GM18502 (cell line): Measurements from ENCODE around the gene NR3C2.

Source experiments
- ATAC-seq: cut with Tn5 transposase; IDR thresholded peaks from one replicate; pipeline ENCODE4 v1.9.1; 2021; ENCODE audit warnings: mild to moderate bottlenecking; ENCODE audit not compliant: unreplicated experiment, poor library complexity

NR3C2 gene

GRCh38 chr4:148034813-148035212, 407.4 kb downstream of the NR3C2 start:
- no peak for ATAC-seq

GRCh38 chr4:148030193-148030873, 411.9 kb downstream of the NR3C2 start:
- no peak for ATAC-seq

GRCh38 chr4:148029781-148030180, 412.4 kb downstream of the NR3C2 start:
- no peak for ATAC-seq
